Naive B cell (primary cell): ENCODE results near the gene ATOSB. TPM values are rescaled to one million over a fixed set of nuclear protein-coding genes. Genes with fewer than 3 reads are reported as not detected.

ENCODE experiments used
- ATAC-seq, 2 donors: fragments of 150-1000 bp; cut with Tn5 transposase; 2 replicates each; pipeline ENCODE4 v1.10.0; 2021; ENCODE audit warnings: low read depth in 2 of 2, mild to moderate bottlenecking in 2 of 2, moderate library complexity in 2 of 2
- DNase-seq: peaks from one replicate; pipeline ENCODE4 v3.0.0; 2022
- H3K27ac Mint-ChIP-seq, 6 donors: one replicate each; pipeline ENCODE4 v1.8.0; 2020 to 2022; ENCODE audit warnings: mild to moderate bottlenecking in 6 of 6, mixed read lengths in 6 of 6, moderate library complexity in 5 of 6, inconsistent platforms in 2 of 6
- H3K27me3 Mint-ChIP-seq, 3 donors: one replicate each; pipeline ENCODE4 v1.8.0; 2021 to 2022; ENCODE audit warnings: mixed read lengths in 3 of 3, mild to moderate bottlenecking in 1 of 3
- H3K36me3 Mint-ChIP-seq, 2 donors: one replicate each; pipeline ENCODE4 v1.8.0; 2020 to 2022; ENCODE audit warnings: mixed read lengths in 2 of 2, inconsistent platforms in 1 of 2, mild to moderate bottlenecking in 1 of 2
- H3K4me1 Mint-ChIP-seq, 3 donors: one replicate each; pipeline ENCODE4 v1.8.0; 2020 to 2022; ENCODE audit warnings: mixed read lengths in 3 of 3, inconsistent platforms in 1 of 3, mild to moderate bottlenecking in 1 of 3, moderate library complexity in 1 of 3
- H3K4me3 Mint-ChIP-seq, 8 donors: one replicate each; pipeline ENCODE4 v1.8.0; 2020 to 2022; ENCODE audit warnings: mild to moderate bottlenecking in 8 of 8, mixed read lengths in 8 of 8, moderate library complexity in 8 of 8, inconsistent platforms in 2 of 8
- H3K9me3 Mint-ChIP-seq, 7 donors: one replicate each; pipeline ENCODE4 v1.8.0; 2020 to 2022; ENCODE audit warnings: mixed read lengths in 7 of 7, mild to moderate bottlenecking in 5 of 7, inconsistent platforms in 2 of 7, moderate library complexity in 1 of 7
- polyA plus RNA-seq, 6 donors: library from polyadenylated mRNA; unstranded; fragments of 300-500 nt; fragmentation: Illumina TruSeq; gene quantifications; one replicate each; pipeline ENCODE4 v1.2.3, GENCODE V29; 2021; ENCODE audit warnings: low read depth in 6 of 6

Gene ATOSB
- polyA plus RNA-seq, 6 donors from 2014 or later, result 0.10 to 1.6 (median 0.99) TPM

DNA sequence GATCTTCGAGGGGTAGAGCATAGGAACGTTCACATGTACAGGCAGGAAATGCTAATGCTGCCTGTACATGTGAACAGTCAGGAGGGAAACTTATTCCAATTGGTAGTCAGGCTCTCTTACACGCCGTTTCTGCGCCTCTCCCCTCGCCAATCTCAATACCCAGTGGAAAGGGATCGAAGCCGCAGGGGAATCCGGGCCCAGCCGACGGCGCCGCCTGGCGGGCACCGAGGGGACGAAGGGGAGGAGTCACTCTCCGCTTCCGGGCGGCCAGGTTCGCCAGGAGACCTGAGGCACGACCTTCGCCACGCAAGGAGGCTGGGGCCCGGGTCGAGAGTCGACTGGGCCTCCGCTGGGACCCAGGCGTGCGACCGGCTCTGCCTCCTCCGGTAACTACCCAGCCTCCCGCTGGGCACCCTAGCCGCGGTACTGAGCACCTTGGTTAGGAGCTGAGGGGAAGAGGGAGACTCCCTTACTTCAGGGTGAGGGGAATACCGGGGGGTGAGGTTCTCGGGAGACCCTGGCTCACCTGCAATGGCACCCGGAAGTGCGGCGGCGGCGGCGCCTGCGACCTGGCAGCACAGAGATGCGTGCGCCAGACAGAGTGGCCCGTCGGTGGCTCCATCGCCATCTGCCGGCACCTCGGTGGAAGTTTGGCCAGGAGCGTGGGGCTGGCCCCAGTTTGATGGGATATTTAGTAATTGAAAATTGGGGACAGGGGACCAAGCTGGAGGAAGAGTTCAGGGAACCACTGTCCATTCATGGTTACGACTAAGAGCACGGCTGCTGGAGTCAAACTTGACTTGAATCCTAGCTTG is 19.4 kb downstream of the ATOSB start, which contains the start of gene PIGO:
PIGO (minus strand) TSS at position 557 of the 815 bp plus-strand sequence. CDS start 1,026 bp downstream, outside the sequence.
- no peaks in the 10 kb centered on the region for H3K27me3 Mint-ChIP-seq
- H3K27ac Mint-ChIP-seq, result peak within 1 kb of the TSS; percentile 87 to 98 (median 94)
- ATAC-seq (peak; percentile 90 to 91), DNase-seq (peak; percentile 88)
- peaks cover 7 to 23% of the 10 kb centered on the region in 2 donors for H3K36me3 Mint-ChIP-seq
- H3K9me3 Mint-ChIP-seq, result no peaks in the 10 kb centered on the region
- H3K4me3 Mint-ChIP-seq, result peak within 1 kb of the TSS; percentile 80 to 94 (median 90)
- peaks cover 23 to 50% (median 41%) of the 10 kb centered on the region in 3 donors for H3K4me1 Mint-ChIP-seq

DNA sequence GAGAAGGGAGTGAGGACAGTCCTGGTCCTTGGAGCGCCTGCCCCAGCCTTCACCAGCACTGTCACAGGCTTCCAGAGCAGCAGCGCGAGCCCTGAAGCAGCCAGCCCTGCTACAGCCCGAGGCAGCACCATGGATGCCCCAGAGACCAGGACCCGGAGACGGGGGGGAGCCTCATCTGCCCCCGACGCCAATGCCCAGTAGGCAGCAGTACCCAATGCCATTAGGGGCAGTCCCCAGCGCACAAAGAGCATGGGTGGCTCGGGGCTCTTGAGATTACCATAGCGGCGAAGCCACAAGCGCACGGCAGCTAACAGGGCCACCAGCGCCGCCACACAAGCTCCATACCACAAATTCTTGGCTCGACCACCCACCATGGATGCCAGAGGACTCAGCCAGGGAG is 24.1 kb downstream of the ATOSB start:
- H3K4me3 Mint-ChIP-seq, result peak overlapping the region in 1 of 8 donors; percentile 47
- DNase-seq (no peak), ATAC-seq (no peak)
- peaks cover 24 to 28% of the 10 kb centered on the region in 2 donors for H3K36me3 Mint-ChIP-seq
- no peaks in the 10 kb centered on the region for H3K27me3 Mint-ChIP-seq
- no peaks in the 10 kb centered on the region for H3K9me3 Mint-ChIP-seq
- H3K4me1 Mint-ChIP-seq, result peaks cover 22 to 44% (median 30%) of the 10 kb centered on the region in 3 donors
- H3K27ac Mint-ChIP-seq, result no peak overlapping the region

DNA sequence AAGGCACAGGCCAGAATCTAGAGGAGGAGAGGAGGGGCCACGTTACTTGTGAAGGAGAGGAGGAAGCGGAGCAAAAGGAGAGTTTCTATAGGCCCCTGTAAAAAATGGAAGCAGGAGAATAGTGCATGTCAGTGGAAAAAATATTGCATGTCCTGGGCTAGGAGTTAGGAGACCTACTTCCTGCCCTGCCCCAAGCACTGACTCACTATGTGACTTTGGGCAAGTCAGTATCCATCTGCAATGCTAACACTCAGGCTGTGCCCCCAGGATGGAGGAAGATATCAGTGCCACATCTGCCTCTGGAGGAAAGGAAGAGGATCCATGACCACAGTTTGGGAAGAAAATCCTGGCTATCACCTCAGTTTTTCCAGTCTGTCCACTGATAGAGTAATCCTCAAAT is 26.2 kb downstream of the ATOSB start:
- no peak for DNase-seq
- Mint-ChIP-seq H3K27ac (peak overlapping the region in 1 of 6 donors; percentile 47), H3K27me3 (no peaks in the 10 kb centered on the region), H3K4me1 (peaks cover 10 to 23% (median 12%) of the 10 kb centered on the region in 3 donors), H3K9me3 (no peaks in the 10 kb centered on the region), H3K4me3 (peak overlapping the region in 1 of 8 donors; percentile 4), H3K36me3 (peaks cover 34 to 36% of the 10 kb centered on the region in 2 donors)
- ATAC-seq, result no peak

DNA sequence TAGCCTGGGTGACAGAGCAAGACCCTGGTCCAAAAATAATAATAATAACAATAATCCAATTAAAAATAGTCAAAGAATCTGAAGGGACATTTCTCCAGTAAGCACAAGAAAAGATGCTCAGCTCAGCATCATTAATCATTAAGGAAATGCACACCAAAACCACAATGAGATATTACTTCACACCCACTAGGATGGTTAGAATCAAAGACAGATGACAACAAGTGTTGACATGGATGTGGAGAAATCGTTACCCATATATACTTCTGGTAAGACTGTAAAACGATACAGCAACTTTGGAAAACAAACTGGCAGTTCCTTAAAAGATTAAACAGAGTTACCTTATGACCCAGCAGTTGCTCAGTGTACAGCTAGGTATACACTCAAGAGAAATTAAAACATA is 30.6 kb downstream of the ATOSB start:
- no peak for DNase-seq
- Mint-ChIP-seq H3K4me1 (peaks cover 3 to 8% (median 7%) of the 10 kb centered on the region in 3 donors), H3K27me3 (no peaks in the 10 kb centered on the region), H3K27ac (no peak overlapping the region), H3K4me3 (no peak overlapping the region), H3K9me3 (no peaks in the 10 kb centered on the region), H3K36me3 (peaks cover 17 to 25% of the 10 kb centered on the region in 2 donors)
- ATAC-seq, result no peak

DNA sequence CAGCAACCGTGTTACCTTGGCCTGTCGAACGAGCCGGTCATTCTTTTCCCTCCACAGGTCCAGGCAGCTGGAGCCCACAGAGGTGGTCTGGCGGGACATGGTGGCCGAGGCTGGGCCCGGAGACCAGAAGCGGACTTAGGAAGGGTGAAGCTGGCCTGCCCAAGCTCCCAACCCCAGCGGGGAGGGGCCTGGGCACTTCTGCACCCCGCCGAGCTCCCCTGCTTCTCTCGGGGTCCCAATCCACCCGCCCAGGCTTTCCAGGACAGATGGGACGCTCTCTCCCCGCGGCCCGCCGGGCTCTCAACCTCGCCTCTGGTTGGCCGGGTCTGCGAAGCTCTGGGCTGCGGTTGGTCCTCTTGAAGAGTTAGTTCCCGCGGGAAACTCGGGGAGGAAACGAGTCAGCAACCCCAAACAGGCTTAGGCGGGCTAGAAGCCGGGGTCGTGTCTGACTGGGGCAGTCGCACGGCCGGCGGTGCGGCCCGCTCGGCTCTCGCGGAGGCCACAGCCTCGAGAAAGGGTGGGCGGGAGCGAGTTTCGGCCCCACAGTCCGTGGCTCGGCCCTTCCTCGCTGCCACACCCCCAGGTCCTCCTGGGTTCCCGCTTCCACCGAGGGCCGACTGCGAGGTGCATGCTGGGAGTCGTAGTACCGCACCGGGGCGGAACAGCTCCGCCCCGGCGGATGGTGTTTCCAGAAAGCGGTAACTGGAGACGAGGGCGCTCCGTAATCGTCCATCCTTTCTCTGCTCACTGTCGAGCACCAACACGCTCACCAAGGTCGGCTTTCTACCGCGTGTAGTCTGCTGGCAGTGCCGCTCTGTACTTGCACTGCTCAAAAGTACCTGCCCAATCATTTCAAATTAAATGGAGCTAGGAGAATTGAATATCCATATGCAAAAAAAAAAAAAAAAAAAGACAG is 36.0 kb downstream of the ATOSB start, which contains the start of gene FANCG:
FANCG (minus strand) TSS at position 517 of the 916 bp plus-strand sequence; CDS start at position 99, 418 bp downstream.
- Mint-ChIP-seq H3K9me3 (no peaks in the 10 kb centered on the region), H3K36me3 (no peaks in the 10 kb centered on the region), H3K4me3 (peak within 1 kb of the TSS; percentile 88 to 96 (median 95)), H3K27ac (peak within 1 kb of the TSS; percentile 47 to 92 (median 67)), H3K27me3 (no peaks in the 10 kb centered on the region), H3K4me1 (peaks cover 18 to 27% (median 25%) of the 10 kb centered on the region in 3 donors)
- peak; percentile 96 for ATAC-seq
- peak; percentile 79 for DNase-seq

DNA sequence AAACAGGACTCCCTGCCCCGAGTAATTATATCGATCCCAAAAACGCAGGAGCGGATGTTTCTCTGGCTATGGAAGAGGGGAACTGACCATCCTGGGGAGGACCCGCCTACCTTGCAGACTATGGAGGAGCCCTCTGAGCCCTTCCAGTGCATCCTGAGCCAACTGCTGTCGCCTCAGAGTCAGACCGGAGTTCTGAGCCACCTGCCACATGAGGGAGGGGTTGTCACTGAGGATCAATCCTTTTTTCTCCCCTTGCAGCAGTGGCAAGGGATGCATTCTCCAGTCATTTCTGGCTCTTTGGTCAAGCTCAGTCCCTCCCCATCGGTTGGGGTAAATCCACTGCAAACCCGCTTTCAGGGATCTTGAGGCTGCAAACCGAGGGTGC is 36.6 kb downstream of the ATOSB start:
- DNase-seq (no peak), ATAC-seq (no peak)
- no peaks in the 10 kb centered on the region for H3K9me3 Mint-ChIP-seq

DNA sequence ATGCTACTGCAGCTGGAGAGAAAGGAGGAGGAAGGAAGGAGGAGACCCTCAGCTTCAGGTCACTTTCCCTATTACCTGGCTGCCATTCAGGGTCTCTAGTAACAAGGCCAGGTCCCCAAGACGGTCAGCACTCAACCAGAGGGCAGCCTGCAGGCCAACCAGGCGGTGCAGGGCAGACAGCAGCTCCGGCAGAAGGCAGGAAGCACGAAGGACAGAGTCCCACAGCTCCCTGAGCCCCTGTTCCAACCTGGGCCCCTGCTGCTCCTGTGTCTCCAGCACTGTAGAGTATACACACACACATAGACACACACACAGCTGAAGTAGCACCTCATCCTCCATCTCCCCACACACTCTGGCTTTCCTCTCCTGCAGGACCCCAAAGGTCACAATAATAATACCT is 37.6 kb downstream of the ATOSB start:
- peaks cover 19 to 31% (median 30%) of the 10 kb centered on the region in 3 donors for H3K4me1 Mint-ChIP-seq
- no peak for ATAC-seq
- no peaks in the 10 kb centered on the region for H3K9me3 Mint-ChIP-seq
- peak overlapping the region in 7 of 8 donors; percentile 68 to 96 (median 95) for H3K4me3 Mint-ChIP-seq
- no peak for DNase-seq
- no peaks in the 10 kb centered on the region for H3K27me3 Mint-ChIP-seq
- H3K36me3 Mint-ChIP-seq, result no peaks in the 10 kb centered on the region
- peak overlapping the region in 1 of 6 donors; percentile 67 for H3K27ac Mint-ChIP-seq

More for the DNA sequence above, 36.6 kb downstream of the ATOSB start:
- H3K36me3 Mint-ChIP-seq, result no peaks in the 10 kb centered on the region
- H3K4me3 Mint-ChIP-seq, result peak overlapping the region; percentile 88 to 96 (median 95)
- H3K27me3 Mint-ChIP-seq, result no peaks in the 10 kb centered on the region
- H3K4me1 Mint-ChIP-seq, result peaks cover 18 to 29% (median 27%) of the 10 kb centered on the region in 3 donors
- peak overlapping the region in 3 of 6 donors; percentile 18 to 61 (median 54) for H3K27ac Mint-ChIP-seq

DNA sequence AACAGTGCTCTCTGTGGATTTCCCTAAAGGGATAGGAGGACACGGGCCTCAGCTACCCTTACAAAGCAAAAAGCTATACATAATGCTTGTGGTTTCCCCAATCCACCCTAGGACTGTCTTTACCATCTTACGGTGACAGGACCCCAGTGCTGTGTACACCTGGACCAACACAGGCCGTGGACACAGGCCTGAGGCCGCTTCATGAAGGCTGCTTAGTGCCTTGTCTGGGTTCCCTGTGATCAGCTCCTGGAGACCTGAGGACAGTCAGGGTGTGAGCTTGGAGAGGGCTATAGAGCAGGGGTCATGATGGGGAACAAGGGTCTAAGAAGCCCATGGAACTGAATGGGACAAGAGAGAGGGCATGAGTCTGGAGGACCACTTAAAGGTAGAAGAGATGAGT is 38.8 kb downstream of the ATOSB start:
- DNase-seq (no peak), ATAC-seq (no peak)
- Mint-ChIP-seq H3K36me3 (no peaks in the 10 kb centered on the region), H3K4me1 (peaks cover 23 to 36% (median 36%) of the 10 kb centered on the region in 3 donors), H3K27ac (peak overlapping the region in 1 of 6 donors; percentile 15), H3K27me3 (no peaks in the 10 kb centered on the region), H3K9me3 (peaks cover 0 to 2% (median 0%) of the 10 kb centered on the region in 7 donors), H3K4me3 (peak overlapping the region in 1 of 8 donors; percentile 88)

DNA sequence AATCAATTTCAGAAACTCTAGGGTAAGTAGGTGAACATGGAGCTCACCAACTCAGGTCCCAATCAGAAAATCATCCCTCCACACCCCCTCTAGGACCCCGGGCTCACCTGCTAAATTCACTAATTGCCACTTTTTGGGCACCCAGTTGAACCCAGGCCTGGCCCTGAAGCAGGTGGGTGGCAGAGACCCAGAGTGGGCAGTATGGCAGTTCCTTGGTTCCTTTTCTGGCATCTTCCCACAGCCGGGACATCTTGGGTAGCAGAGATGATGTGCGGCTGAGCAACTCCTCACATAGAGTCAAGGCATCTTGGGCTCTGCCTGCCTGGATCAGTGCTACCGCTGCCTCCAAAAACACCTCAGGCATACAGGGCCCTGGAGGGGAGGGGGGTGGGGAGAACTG is 40.3 kb downstream of the ATOSB start:
- DNase-seq, result no peak
- H3K4me1 Mint-ChIP-seq, result peaks cover 29 to 48% (median 40%) of the 10 kb centered on the region in 3 donors
- no peak for ATAC-seq
- H3K36me3 Mint-ChIP-seq, result no peaks in the 10 kb centered on the region
- H3K27ac Mint-ChIP-seq, result no peak overlapping the region
- no peaks in the 10 kb centered on the region for H3K27me3 Mint-ChIP-seq
- H3K4me3 Mint-ChIP-seq, result peak overlapping the region in 1 of 8 donors; percentile 50
- H3K9me3 Mint-ChIP-seq, result peaks cover 0 to 2% (median 0%) of the 10 kb centered on the region in 7 donors

DNA sequence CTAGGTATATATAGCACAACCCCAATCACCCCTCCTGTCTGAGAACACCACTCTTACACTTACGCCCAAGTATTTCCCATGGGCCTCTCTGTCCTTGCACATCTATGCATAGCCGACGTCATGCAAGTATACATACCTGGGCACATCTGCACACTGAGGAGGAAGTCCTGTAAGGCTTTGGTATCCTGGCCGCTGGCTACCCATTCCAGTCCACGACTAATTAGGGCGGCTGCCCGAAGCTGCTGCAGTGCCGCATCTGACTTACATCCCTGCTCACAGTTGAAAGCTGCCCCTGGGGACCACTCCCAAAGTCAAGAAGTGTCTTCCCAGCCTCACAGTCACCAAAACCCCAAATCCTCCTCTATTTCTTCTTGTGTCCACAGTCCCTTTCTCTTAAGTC is 40.9 kb downstream of the ATOSB start:
- Mint-ChIP-seq H3K27ac (no peak overlapping the region), H3K27me3 (no peaks in the 10 kb centered on the region), H3K4me3 (peak overlapping the region in 2 of 8 donors; percentile 40 to 50), H3K9me3 (peaks cover 0 to 2% (median 0%) of the 10 kb centered on the region in 7 donors), H3K36me3 (no peaks in the 10 kb centered on the region), H3K4me1 (peaks cover 30 to 48% (median 40%) of the 10 kb centered on the region in 3 donors)
- ATAC-seq (no peak), DNase-seq (no peak)

DNA sequence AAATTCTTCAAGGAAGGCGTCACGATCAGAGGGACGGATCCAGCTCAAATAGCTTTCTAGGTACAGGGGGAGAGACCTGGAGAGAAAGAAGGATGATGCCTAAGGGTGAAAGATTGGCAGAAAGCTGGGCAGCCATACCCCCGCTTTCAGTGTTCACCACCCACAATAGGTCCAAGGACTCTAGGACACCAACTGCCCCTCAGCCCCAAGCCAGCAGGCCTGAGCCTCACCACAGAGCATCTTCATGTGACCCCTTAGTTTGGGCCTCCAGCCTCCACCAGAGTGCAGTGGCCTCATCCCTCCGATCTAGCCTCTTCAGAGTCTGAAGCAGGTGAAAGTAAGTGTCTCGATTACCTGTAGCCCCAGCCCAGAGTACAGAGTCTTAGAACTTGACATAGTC is 41.5 kb downstream of the ATOSB start:
- peak overlapping the region in 2 of 8 donors; percentile 25 to 50 for H3K4me3 Mint-ChIP-seq
- ATAC-seq, result no peak
- peaks cover 30 to 44% (median 43%) of the 10 kb centered on the region in 3 donors for H3K4me1 Mint-ChIP-seq
- no peaks in the 10 kb centered on the region for H3K36me3 Mint-ChIP-seq
- H3K27ac Mint-ChIP-seq, result no peak overlapping the region
- H3K27me3 Mint-ChIP-seq, result no peaks in the 10 kb centered on the region
- DNase-seq, result no peak
- peaks cover 0 to 2% (median 0%) of the 10 kb centered on the region in 7 donors for H3K9me3 Mint-ChIP-seq

DNA sequence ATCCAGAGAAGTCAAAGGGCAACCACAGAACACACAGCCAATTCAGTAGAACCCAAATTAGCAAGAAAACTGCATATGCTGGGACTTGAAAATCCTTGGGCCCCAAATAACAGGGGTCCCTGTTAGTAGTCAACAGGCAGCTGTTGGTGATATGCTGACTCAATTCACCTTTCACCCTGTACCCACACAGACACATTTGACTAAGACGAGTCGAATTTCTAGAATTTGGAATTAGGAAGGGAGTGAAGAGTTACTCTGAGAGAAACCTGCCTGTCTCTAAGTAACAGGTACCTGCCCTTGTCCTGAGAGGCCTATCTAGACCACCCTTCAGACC is 42.4 kb downstream of the ATOSB start:
- Mint-ChIP-seq H3K27me3 (no peaks in the 10 kb centered on the region), H3K4me1 (peaks cover 29 to 46% (median 42%) of the 10 kb centered on the region in 3 donors), H3K9me3 (peaks cover 0 to 2% (median 0%) of the 10 kb centered on the region in 7 donors), H3K36me3 (no peaks in the 10 kb centered on the region), H3K4me3 (peak overlapping the region in 7 of 8 donors; percentile 80 to 98 (median 91)), H3K27ac (peak overlapping the region; percentile 79 to 98 (median 93))
- DNase-seq (no peak), ATAC-seq (no peak)
